HG02840 (cell line): ENCODE results near the gene CCNDBP1.
"Not testable (repeated sequence)": the region's sequence is repeated elsewhere in the genome, so short reads cannot be mapped to it uniquely, and the experiment has no call there.

Experiments
- ATAC-seq: cut with Tn5 transposase; IDR thresholded peaks from one replicate; pipeline ENCODE4 v1.9.1; 2021; ENCODE audit warnings: mild to moderate bottlenecking, moderate library complexity, moderate number of reproducible peaks; ENCODE audit not compliant: unreplicated experiment, low FRiP score

CCNDBP1 gene

DNA sequence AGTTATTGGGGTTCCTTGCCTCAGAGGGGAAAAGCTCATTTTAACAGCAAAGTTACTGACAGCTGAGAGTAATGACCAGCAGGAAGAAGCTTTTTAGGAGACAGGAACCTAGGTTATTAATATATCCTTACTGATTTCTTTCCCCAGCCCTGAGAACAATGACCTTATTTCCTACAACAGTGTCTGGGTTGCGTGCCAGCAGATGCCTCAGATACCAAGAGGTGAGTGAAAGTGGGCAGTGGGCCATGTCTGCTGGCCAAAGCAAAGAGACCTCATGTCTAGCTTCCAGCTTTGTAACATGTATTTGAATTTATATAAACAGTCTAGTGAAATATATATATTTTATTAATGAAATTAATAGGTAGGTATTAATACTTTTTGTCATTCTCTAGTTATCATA, 5.0 kb downstream of the CCNDBP1 start:
- ATAC-seq, result no peak

DNA sequence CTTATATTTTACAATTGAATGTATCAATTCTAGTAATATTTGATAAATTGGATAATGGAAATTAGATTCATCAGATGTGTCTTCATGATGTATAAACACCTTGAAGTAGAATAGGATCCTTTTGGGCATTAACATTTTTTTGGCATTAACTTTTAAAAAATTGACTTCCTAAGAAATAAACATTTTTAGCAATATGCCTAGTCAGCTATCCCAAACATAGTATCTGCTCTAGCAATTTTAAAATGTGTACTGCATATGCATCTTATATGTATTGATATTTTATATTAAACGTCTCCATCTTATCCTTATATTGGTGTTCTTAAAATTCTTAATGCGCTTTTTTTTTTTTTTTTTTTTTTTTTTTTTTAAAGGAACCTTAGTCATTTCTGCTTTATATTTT, 8.5 kb downstream of the CCNDBP1 start:
- no peak for ATAC-seq

DNA sequence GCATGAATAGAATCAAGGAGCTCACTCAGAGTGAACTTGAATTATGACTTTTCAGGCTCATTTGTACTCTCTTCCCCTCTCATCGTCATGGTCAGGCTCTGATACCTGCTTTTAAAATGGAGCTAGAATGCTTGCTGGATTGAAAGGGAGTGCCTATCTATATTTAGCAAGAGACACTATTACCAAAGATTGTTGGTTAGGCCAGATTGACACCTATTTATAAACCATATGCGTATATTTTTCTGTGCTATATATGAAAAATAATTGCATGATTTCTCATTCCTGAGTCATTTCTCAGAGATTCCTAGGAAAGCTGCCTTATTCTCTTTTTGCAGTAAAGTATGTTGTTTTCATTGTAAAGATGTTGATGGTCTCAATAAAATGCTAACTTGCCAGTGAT, 9.6 kb downstream of the CCNDBP1 start:
- no peak for ATAC-seq

DNA sequence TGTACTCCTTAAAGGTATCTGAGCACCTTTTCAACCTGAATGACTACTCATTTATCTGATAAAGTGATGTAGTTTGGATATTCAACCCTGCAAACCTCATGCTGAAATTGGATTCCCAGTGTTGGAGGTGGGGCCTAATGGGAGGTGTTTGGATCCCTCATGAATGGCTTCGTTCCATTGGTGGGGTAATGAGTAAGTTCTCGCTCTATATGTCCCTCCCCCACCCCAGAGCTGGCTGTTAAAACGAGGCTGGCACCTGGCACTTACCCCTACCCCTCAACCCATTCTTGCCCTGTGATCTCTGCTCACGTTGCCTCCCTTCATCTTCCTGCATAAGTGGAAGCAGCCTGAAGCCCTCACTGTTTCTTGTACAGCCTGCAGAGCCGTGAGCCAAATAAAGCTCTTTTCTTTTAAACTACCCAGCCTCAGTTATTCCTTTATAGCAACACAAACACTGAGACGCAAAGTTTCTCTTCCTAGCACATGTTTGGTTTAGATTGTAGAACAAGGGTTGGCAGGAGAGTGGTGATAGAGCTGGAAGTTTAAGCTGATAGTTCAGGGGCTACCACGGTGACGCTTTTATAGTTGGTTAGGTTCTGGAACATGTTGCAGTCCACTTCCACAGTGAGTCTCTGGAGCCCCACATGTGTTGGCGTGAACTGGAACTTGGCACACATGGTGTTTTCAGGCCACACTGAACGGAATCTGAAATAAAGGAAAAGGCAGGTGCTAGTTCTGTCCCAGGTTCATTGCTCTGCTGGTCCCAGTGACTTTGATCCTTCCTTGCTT, 11.8 kb downstream of the CCNDBP1 start:
- ATAC-seq, result no peak

DNA sequence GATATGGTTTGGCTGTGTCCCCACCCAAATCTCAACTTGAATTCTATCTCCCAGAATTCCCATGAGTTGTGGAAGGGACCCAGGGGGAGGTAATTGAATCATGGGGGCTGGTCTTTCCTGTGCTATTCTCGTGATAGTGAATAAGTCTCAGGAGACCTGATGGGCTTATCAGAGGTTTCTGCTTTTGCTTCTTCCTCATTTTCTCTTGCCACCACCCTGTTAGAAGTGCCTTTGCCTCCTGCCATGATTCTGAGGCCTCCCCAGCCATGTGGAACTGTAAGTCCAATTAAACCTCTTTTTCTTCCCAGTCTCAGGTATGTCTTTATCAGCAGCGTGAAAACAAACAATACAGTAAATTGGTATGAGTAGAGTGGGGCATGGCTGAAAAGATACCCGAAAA, 12.6 kb downstream of the CCNDBP1 start:
- ATAC-seq, result not testable (repeated sequence)

DNA sequence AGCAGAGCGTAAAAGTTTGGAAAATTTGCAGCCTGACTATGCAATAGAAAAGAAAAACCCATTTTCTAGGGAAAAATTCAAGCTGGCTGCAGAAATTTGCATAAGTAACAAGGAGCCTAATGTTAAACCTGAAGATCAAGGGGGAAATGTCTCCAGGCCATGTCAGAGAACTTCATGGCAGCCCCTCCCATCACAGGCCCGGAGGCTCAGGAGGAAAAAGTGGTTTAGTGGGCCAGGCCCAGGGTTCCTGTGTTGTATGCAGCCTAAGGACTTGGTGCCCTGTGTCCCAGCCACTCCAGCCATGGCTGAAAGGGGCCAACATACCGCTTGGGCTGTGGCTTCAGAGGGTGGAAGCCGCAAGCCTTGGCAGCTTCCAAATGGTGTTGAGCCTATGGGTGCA, 13.4 kb downstream of the CCNDBP1 start:
- not testable (repeated sequence) for ATAC-seq

DNA sequence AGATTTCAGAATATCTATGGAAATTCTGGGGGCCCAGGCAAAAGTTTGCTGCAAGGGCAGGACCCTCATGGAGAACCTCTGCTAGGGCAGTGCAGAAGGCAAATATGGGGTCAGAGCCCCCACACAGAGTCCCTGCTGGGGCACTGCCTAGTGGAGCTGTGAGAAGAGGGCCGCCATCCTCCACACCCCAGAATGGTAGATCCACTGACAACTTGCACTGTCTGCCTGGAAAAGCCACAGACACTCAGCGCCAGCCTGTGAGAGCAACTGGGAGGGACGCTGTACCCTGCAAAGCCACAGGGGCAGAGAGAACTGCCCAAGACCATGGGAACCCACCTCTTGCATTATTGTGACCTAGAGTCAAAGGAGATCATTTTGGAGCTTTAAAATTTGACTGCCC, 13.8 kb downstream of the CCNDBP1 start:
- no peak for ATAC-seq

DNA sequence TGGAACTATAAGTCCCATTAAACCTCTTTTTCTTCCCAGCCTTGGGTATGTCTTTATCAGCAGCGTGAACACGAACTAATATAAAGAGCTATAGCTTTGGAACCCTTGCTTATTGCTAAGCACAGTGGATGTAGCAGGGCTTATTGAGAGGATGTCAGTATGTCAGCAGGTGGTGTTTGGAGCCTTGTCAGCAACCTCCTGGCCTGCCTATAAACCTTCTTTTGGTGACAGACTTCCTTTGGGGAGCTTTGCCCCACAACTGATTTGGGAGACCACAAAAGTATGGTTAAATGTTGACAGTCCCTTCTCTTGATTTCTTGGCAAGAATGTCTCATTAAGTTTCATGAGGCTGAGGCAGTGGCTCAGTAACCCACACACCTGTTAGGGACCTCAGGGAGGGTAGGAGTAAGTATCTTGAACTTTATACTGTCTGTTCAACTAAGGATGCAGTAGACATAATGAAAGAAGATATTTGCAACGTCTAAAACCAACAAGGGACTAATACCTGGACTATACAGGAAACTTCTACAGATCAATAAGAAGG, 14.8 kb downstream of the CCNDBP1 start:
- no peak for ATAC-seq

DNA sequence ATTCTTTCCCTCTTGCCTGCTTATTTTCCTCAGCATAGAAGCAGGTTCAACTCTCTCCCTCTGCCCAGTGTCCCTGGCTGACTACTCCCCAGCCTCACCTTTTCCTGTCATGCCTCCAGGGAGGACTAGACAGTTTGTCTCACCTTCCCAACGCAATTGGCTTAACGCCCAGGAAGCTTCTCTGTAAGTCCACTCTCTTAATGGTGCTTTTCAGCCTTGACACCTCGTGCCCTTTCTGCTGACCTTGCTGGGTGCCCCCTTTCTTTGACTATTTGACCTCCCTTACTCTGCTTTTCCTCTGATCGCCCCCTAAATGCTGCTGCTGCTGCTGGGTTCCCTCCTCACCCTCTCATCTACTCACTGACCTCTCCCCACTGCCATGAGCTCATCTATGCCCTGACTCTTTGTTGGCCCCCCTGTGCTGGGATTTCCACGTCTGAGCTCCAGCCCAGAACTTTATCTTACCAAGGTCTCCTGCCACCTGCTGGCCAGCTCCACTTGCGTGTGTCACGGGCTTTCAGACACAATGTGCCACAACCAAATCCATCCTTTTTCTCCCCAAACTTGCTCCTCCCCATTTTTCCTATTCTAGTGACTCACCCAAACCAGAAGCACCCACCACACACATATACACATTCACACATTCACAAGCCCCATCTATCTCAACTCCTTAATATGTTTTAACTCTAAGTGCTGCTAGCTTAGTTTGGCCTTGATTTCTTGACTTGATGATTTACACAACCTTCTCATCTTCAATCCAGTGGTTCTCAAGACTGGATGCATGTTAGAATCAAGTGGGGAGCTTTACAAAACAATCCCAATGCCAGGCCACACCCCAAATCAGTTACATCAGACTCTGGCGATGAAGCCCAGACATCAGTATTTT, 19.1 kb downstream of the CCNDBP1 start:
- no peak for ATAC-seq

DNA sequence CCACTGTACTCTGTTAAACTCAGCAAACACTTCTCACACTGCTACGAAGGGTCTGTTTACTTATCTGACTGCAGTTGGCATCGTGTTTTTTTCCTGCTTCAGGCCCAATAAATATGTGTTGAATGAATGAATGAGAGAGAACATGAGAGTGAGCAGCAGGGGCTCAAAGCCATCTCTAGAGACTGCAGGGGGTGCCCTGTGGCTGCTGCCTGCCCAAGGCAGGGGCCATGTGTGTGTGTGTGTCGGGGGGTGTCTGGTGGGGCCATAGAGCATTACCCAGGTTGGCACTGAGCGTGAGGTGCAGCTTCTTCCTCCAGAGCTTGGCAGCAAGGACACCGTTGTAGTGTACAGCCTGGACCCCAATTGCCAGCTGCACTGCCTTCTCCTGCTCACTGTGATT, 20.9 kb downstream of the CCNDBP1 start:
- ATAC-seq, result no peak

DNA sequence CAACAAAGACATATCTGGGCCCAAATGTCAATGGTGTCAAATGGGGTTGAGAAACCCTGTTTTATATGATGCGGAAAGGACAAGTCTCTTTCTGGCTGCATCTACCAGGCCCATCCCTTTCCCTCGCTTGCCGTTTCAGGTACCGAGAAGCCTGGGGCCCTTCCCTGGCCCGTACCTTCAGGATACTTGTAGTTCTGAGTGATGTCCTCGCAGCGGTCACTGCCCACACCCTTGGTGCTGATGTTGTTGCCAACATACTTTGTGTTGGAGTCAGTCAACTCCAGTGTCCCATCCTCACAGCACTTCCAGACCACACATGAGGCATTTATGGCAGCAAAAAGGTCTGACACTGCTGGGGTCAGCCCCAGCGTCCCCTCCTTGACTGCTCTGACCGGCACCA, 21.8 kb downstream of the CCNDBP1 start:
- no peak for ATAC-seq

DNA sequence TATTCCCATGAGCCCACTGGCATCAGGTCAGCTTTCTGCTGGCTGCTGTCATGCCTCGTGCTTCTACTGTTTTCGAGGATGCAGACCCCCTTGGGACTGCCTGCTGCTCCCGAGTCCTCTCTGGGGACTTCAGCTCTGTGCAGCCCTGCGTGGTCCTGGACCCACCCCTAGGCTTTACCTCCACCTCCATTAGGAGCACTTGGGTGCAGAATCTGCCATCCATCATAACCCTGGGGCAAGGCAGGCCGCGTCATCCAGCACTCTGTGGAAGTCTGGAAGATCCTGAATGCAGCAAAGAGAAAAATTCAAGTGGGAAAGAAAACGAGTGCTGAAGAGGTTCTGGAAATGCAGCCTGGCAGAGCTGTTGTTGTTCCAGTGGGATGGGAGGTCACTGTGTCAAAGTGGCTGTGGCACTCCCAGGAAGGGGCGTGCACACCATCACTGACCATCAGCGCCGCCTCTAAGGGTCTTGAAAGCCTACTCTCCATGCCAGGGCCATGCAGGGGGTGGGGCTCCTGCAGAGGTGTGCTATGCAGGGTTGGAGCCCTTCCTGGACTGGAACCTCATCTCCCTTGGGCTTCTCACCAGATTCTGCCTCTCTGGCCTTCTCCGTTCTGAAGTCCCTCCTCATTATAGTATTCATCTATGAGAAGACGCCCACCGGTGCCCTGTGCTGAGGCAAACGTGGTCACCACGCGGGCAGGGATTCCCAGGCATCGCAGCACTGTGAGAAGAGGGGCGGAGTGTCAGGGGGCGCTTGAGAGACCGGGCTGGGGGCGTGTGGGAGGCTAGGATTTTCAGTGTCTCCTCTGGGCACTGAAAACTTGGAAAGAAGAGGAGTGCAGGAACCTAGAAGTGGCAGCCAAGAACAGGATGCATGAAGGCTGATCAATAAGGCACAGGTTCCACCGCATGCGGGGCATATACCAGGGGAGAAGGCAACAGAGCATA, 23.1 kb downstream of the CCNDBP1 start:
- no peak for ATAC-seq

DNA sequence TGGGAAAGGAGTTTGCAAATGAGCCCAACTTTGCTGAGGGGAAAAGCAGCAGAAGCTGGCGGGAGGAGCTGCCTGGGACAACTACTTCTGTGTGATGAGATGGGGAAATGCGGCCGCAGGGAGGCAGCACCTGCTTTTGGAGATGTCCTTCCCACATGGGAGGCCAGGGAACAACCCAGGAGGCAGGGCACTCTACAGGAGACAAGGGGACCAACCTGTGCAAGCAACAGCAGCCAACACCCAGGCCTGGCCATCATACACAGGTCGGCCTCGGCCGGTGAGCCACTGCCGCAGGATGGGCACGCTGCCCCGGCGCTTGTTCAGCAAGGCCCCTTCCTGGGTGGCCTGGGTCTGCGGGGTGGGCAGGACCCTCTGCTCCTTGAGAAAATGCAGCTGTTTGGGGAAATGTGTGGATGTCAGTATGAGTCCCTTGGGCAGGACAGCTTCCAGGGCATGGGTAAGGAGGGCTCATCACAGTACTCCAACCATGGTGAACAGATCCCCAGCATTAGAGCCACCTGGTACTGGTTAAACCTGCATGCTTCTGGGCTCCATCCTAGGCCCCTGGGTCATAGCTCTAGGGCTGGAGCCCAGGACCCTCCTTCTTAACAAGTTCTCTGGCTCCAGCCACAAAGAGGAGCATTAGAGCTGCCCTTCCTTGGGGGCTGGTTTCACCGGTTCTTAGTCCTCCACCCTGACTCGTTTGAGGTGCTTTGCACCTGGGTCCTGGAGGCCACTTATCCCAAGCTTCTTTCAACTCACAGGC, 24.0 kb downstream of the CCNDBP1 start:
- ATAC-seq, result no peak

DNA sequence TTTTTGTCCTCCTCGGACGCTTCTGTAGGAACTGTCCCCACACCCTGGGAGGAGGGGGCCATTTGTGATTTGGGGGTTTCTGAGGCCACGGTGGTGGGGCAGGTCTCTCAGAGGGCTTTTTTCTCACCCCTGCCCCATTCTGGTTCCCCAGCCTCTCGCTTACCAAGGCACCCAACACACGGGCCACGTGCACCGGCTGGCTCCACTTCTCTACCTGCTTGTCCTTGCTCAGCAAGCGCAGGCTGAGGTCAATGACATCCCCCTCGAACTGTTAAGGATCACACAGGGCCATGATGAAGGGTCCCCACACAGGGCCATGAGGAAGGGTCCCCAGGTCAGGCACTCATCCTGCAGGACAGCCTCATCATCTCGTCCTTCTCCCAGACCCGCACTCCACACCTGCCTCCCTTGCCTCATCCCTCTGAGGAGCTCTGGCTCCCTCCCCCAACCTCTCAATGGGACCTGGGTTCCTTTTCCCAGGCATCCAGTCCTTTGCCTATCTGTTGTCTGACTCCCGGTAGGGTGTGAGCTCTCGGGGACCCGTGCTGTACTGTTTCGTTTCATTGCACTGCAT, 25.1 kb downstream of the CCNDBP1 start:
- no peak for ATAC-seq

DNA sequence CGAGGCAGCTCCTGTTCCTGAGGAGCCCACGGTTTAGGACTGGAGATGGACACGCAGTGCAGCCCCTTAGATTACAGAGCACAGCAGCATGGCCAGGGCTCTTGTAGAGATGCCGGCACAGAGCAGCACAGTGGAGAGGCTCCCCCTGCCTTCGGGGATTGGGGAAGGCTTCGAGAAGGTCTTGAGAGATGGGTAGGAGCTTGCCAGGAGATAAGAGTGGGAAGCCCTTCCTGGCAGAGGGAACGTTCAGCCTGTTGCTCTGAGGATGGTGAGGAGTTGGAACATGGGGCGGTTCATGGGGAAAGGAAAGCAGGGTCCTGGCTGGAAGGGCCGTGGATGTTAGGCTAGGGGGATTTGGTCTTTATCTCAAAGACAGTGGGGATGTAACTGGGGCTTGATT, 25.6 kb downstream of the CCNDBP1 start:
- no peak for ATAC-seq

DNA sequence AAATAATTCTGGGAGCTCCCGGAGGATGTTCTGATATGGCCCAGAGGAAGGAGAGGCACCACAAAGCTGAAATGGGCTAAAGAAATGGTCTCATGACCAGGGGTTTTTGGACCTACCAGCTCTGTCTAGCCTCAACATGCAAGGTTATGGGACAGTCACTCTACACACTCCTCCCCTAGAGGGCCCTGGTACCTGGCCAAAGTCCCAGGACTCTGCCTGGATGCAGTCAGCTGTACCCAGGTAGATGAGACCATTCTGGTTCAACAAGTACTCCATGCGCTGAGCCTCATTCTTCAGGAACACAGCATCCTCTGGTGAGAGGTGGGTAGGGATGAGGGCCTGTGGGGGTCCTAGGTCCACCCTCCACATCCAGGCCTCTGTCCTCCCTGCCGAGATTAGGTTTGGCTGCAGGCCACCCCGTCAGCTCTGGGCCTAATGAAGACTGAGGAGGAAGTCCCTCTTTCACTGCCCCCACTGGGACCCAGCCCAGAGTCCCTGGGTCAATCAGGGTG, 26.1 kb downstream of the CCNDBP1 start:
- ATAC-seq, result no peak

DNA sequence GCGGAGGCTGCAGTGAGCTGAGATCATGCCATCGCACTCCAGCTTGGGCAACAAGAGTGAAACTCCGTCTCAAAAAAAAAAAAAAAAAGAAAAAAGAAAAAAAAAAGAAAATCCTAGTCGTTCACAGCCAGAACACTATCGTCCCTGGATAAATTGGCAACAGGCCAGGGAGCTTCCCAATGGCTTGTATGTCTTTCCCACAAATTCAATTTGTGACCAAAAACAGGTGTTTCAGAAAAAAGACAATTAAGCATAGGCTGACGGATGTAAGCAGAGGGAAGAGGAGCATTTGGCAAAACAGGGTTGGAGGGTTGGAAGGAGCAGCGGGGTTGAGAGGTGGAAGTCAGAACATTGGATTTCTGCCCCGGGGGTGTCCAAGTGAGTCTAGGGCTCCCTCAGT, 27.1 kb downstream of the CCNDBP1 start:
- ATAC-seq, result no peak

DNA sequence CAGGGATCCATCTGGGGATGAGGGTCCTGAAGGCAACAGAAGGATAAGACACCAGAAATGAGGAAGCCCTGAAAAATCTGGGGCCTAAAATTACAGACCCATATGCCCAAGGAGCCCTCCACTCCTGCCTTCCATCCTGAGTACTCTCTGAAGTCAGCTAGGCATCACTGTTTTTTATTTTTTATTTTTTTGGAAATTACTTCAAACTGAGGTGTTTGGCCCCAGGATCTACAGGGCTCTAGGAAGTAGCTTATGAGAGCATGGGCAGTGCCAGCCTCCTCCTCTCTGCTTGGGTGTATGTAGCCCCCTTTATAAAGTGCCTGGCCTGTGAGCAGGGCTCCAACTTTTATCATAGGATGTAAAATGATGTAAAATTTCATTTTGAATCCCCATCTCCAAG, 27.7 kb downstream of the CCNDBP1 start:
- no peak for ATAC-seq

DNA sequence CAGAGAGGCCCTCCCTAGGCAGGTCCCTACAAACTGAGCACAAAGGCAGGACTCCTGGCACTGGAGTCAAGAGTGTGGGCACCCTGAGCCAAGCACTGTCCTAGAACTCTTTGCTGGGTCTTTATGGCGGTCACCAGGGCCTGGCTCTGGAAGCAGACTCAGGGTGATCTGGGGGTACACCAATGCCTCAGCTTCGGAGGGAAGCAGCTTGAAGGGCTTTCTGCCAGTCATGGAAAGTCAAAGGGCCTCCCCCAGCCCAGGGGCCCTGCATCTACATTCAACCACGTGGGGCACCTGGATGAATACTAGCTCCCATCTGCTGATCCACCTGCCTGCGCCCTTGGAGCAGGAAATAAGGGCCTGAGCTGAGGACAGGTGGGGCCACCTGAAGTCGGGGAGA, 28.3 kb downstream of the CCNDBP1 start:
- ATAC-seq, result no peak
